K562 (cell line): ENCODE results near the gene TMEM225B. TPM values are rescaled to one million over a fixed set of nuclear protein-coding genes. Genes with fewer than 3 reads are reported as not detected.
A peak's percentile ranks its signal among the peaks of the same experiment; 100 is the strongest.

Experiments used
- ARID1B ChIP-seq: fragments of 450-650 bp; IDR thresholded peaks from 2 replicates; pipeline ENCODE4 v1.6.1; 2016; ENCODE audit warnings: antibody characterized with exemption, mild to moderate bottlenecking, inconsistent platforms
- ARNT ChIP-seq, 2 experiments: fragments of 450-650 bp; IDR thresholded peaks; 2 replicates each; pipeline ENCODE4 v1.6.1; 2016; ENCODE audit warnings: mild to moderate bottlenecking in 1 of 2
- ATF6 ChIP-seq: sonication (generic); formaldehyde crosslinking; IDR thresholded peaks from 2 replicates; pipeline ENCODE4 v1.4.0; 2020; ENCODE audit warnings: mild to moderate bottlenecking, missing genetic modification reagents
- C11orf30 ChIP-seq: fragments of 450-650 bp; IDR thresholded peaks from 2 replicates; pipeline ENCODE4 v1.6.1; 2016; ENCODE audit warnings: low read depth, mild to moderate bottlenecking
- CBFB ChIP-seq: sonication (generic); formaldehyde crosslinking; IDR thresholded peaks from 2 replicates; pipeline ENCODE4 v1.4.0; 2020; ENCODE audit warnings: mild to moderate bottlenecking, missing genetic modification reagents
- CSDE1 ChIP-seq, 2 experiments: fragments of 450-650 bp; IDR thresholded peaks; 2 replicates each; pipeline ENCODE4 v1.6.1; 2016; ENCODE audit warnings: mild to moderate bottlenecking in 1 of 2
- E2F6 ChIP-seq, 2 experiments: IDR thresholded peaks; 2 replicates each; pipeline ENCODE4 v1.6.1; 2011; ENCODE audit warnings: borderline replicate concordance in 1 of 2, control low read depth in 1 of 2, low read depth in 1 of 2, low read length in 1 of 2, mild to moderate bottlenecking in 1 of 2, mixed read lengths in 1 of 2, moderate library complexity in 1 of 2; ENCODE audit not compliant: insufficient read depth in 1 of 2, insufficient read length in 1 of 2, poor library complexity in 1 of 2, severe bottlenecking in 1 of 2; ENCODE audit errors: extremely low read depth in 1 of 2
- HDGF ChIP-seq: fragments of 450-650 bp; IDR thresholded peaks from 2 replicates; pipeline ENCODE4 v1.6.1; 2016
- HLTF ChIP-seq: fragments of 450-650 bp; IDR thresholded peaks from 2 replicates; pipeline ENCODE4 v1.6.1; 2016
- HNRNPUL1 ChIP-seq: fragments of 200-400 bp; formaldehyde crosslinking; IDR thresholded peaks from 2 replicates; pipeline ENCODE4 v1.6.1; 2017; ENCODE audit warnings: low read length
- LARP7 ChIP-seq: fragments of 450-650 bp; IDR thresholded peaks from 2 replicates; pipeline ENCODE4 v1.6.1; 2016
- SIN3A ChIP-seq, 2 experiments: fragments of 150-350 bp in 1 of 2; IDR thresholded peaks; 2 replicates each; pipeline ENCODE4 v1.6.1; 2011 to 2016; ENCODE audit warnings: borderline replicate concordance in 2 of 2, low read depth in 2 of 2, low read length in 2 of 2, mild to moderate bottlenecking in 2 of 2, moderate library complexity in 2 of 2; ENCODE audit not compliant: control insufficient read depth in 1 of 2
- SMARCA4 ChIP-seq: fragments of 450-650 bp; IDR thresholded peaks from 2 replicates; pipeline ENCODE4 v1.6.1; 2016
- SMARCC2 ChIP-seq: fragments of 450-650 bp; IDR thresholded peaks from 2 replicates; pipeline ENCODE4 v1.6.1; 2017; ENCODE audit warnings: antibody characterized with exemption, moderate library complexity, mild to moderate bottlenecking, low read depth
- SRSF3 ChIP-seq: fragments of 200-400 bp; formaldehyde crosslinking; IDR thresholded peaks from 2 replicates; pipeline ENCODE4 v1.6.1; 2016; ENCODE audit warnings: mild to moderate bottlenecking, low read length, moderate library complexity; ENCODE audit not compliant: insufficient read depth
- THRAP3 ChIP-seq: fragments of 450-650 bp; IDR thresholded peaks from 2 replicates; pipeline ENCODE4 v1.6.1; 2016; ENCODE audit warnings: mild to moderate bottlenecking, inconsistent platforms, borderline replicate concordance
- ZBED1 ChIP-seq: IDR thresholded peaks from 2 replicates; pipeline ENCODE4 v1.6.1; 2014
- ZNF12 ChIP-seq: sonication (generic); formaldehyde crosslinking; IDR thresholded peaks from 2 replicates; pipeline ENCODE4 v1.4.0; 2020; ENCODE audit warnings: mild to moderate bottlenecking, missing genetic modification reagents
- ZNF263 ChIP-seq: sonication (generic); formaldehyde crosslinking; IDR thresholded peaks from 2 replicates; pipeline ENCODE4 v1.8.0; 2022; ENCODE audit warnings: mild to moderate bottlenecking, missing genetic modification reagents, borderline replicate concordance
- ZNF316 ChIP-seq: fragments of 450-650 bp; IDR thresholded peaks from 2 replicates; pipeline ENCODE4 v1.6.1; 2016
- polyA plus RNA-seq, 8 experiments: library from polyadenylated mRNA; depleted of rRNA in 4 of 8; stranded (reverse) in 5 of 8; unstranded in 3 of 8; fragments of >200 nt; fragmentation: Nextera tagmentation in 2 of 8; fragmentation: Illumina TruSeq in 1 of 8; extraction: Ambion mirVana in 2 of 8; extraction: Trizol in 1 of 8; gene quantifications; 2 replicates each; pipeline versions ENCODE4 v1.2.1 to v1.2.3, GENCODE V29; 2011 to 2014; ENCODE audit warnings: inconsistent platforms in 1 of 8, missing spikeins in 1 of 8
- total RNA-seq, 7 experiments: library from RNA; depleted of rRNA in 6 of 7; stranded (reverse); fragments of >200 nt in 6 of 7; fragmentation: Illumina TruSeq in 2 of 7; extraction: Trizol in 2 of 7; gene quantifications; 2 replicates each; pipeline versions ENCODE4 v1.2.1 to v1.2.3, GENCODE V29; 2011 to 2021; ENCODE audit warnings: low replicate concordance in 1 of 7
- TF ChIP-seq, protein P1 (sequence below): fragments of 250-450 bp; sonication (Bioruptor Pico); IDR thresholded peaks from 2 replicates; pipeline ENCODE4 v1.4.0; 2020; ENCODE audit warnings: borderline replicate concordance
- TF ChIP-seq, protein P2 (sequence below): sonication (generic); formaldehyde crosslinking; IDR thresholded peaks from 2 replicates; pipeline ENCODE4 v1.8.0; 2022; ENCODE audit warnings: mild to moderate bottlenecking, missing genetic modification reagents
- TF ChIP-seq, protein P3 (sequence below): fragments of 450-650 bp; IDR thresholded peaks from 2 replicates; pipeline ENCODE4 v1.6.1; 2016; ENCODE audit warnings: borderline replicate concordance

TMEM225B gene
- total and polyA plus RNA-seq, 9 of the 15 experiments (the other 6 are each of a cell fraction or from before 2014, with no cell fraction given) = 0.08 to 0.73 (median 0.56) TPM

- TF ChIP-seq THRAP3 = 0 out of 2 replicates have a peak, but pooled peaks have one; percentile 22
- 0 out of 2 replicates have a peak, but pooled peaks have one; percentile 6 for TF ChIP-seq ZNF12 (CRISPR knock-in tag)
- peak; percentile 1; the same call in 1 of the 2 replicates for TF ChIP-seq ZNF316
- TF ChIP-seq CSDE1 (IDR thresholded peaks at IDR 0.05) = 0 out of 4 replicates have a peak, but pooled peaks of 1 of the 2 experiments have one; percentile 19
- 0 out of 2 replicates have a peak, but pooled peaks have one; percentile 67 for TF ChIP-seq HNRNPUL1
- TF ChIP-seq ZNF263 (CRISPR knock-in tag) = peak; percentile 53; the same call in 1 of the 2 replicates
- TF ChIP-seq, protein P1, sequence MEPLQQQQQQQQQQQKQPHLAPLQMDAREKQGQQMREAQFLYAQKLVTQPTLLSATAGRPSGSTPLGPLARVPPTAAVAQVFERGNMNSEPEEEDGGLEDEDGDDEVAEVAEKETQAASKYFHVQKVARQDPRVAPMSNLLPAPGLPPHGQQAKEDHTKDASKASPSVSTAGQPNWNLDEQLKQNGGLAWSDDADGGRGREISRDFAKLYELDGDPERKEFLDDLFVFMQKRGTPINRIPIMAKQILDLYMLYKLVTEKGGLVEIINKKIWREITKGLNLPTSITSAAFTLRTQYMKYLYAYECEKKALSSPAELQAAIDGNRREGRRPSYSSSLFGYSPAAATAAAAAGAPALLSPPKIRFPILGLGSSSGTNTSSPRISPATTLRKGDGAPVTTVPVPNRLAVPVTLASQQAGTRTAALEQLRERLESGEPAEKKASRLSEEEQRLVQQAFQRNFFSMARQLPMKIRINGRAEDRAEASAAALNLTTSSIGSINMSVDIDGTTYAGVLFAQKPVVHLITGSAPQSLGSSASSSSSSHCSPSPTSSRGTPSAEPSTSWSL = no peak
- TF ChIP-seq HLTF = peak; percentile 50; the same call in 1 of the 2 replicates
- peak; percentile 89 for TF ChIP-seq LARP7
- TF ChIP-seq E2F6 (IDR thresholded peaks at IDR 0.05; ENCODE audit: borderline replicate concordance in 1 of 2, extremely low read depth in 1 of 2, insufficient read depth in 1 of 2, insufficient read length in 1 of 2, low read depth in 1 of 2, low read length in 1 of 2, poor library complexity in 1 of 2, severe bottlenecking in 1 of 2) = no peak
- 0 out of 2 replicates have a peak, but pooled peaks have one; percentile 19 for TF ChIP-seq SMARCC2
- peak; percentile 96; the same call in 1 of the 2 replicates for TF ChIP-seq HDGF
- TF ChIP-seq ATF6 (CRISPR knock-in tag) = no peak; the same call in 1 of the 2 replicates
- TF ChIP-seq, protein P2, sequence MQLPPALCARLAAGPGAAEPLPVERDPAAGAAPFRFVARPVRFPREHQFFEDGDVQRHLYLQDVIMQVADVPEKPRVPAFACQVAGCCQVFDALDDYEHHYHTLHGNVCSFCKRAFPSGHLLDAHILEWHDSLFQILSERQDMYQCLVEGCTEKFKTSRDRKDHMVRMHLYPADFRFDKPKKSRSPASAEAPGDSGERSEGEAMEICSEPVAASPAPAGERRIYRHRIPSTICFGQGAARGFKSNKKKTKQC = peak; percentile 64; the same call in 1 of the 2 replicates
- TF ChIP-seq SRSF3 = 0 out of 2 replicates have a peak, but pooled peaks have one; percentile 79
- 0 out of 2 replicates have a peak, but pooled peaks have one; percentile 20 for TF ChIP-seq ARID1B
- peak; percentile 12; the same call in 1 of the 2 replicates for TF ChIP-seq SMARCA4
- 0 out of 4 replicates have a peak, but pooled peaks of 1 of the 2 experiments have one; percentile 36 for TF ChIP-seq SIN3A (IDR thresholded peaks at IDR 0.05; ENCODE audit: borderline replicate concordance in 2 of 2, control insufficient read depth in 1 of 2, low read depth in 2 of 2, low read length in 2 of 2)
- peak; percentile 87 for TF ChIP-seq CBFB (CRISPR knock-in tag)
- peak in 1 of 2 experiments; percentile 38; a peak in 1 of 4 replicates for TF ChIP-seq ARNT (IDR thresholded peaks at IDR 0.05)
- TF ChIP-seq ZBED1 = no peak; the same call in 1 of the 2 replicates
- TF ChIP-seq C11orf30 = no peak
- TF ChIP-seq, protein P3, sequence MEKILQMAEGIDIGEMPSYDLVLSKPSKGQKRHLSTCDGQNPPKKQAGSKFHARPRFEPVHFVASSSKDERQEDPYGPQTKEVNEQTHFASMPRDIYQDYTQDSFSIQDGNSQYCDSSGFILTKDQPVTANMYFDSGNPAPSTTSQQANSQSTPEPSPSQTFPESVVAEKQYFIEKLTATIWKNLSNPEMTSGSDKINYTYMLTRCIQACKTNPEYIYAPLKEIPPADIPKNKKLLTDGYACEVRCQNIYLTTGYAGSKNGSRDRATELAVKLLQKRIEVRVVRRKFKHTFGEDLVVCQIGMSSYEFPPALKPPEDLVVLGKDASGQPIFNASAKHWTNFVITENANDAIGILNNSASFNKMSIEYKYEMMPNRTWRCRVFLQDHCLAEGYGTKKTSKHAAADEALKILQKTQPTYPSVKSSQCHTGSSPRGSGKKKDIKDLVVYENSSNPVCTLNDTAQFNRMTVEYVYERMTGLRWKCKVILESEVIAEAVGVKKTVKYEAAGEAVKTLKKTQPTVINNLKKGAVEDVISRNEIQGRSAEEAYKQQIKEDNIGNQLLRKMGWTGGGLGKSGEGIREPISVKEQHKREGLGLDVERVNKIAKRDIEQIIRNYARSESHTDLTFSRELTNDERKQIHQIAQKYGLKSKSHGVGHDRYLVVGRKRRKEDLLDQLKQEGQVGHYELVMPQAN = peak; percentile 77
Measured at GRCh38 chr7:99557940-99558305, 40.1 kb upstream of the TMEM225B start (continued).
